Testis (tissue), 3 donors: Measurements from ENCODE around the gene PRTFDC1. TPM values are rescaled to one million over a fixed set of nuclear protein-coding genes. Genes with fewer than 3 reads are reported as not detected.

Source experiments
- DNase-seq: peaks from one replicate; pipeline ENCODE4 v3.0.0-alpha.2; 2019
- H3K27ac ChIP-seq, 2 donors: fragments of 200-600 bp; sonication (generic); one replicate each; pipeline ENCODE4 v1.5.1; 2019
- H3K27me3 ChIP-seq: fragments of 200-600 bp; sonication (generic); one replicate; pipeline ENCODE4 v1.5.1; 2019
- H3K36me3 ChIP-seq: fragments of 200-600 bp; sonication (generic); one replicate; pipeline ENCODE4 v1.5.1; 2017; ENCODE audit warnings: low read depth; ENCODE audit errors: missing control alignments
- H3K4me1 ChIP-seq: fragments of 200-600 bp; sonication (generic); one replicate; pipeline ENCODE4 v1.5.1; 2019
- H3K4me3 ChIP-seq, 2 donors: fragments of 200-600 bp; sonication (generic); one replicate each; pipeline ENCODE4 v1.5.1; 2017 to 2019
- H3K9me3 ChIP-seq: fragments of 200-600 bp; sonication (generic); one replicate; pipeline ENCODE4 v1.5.1; 2017
- CTCF ChIP-seq, 3 experiments: fragments of 450-650 bp in 2 of 3; fragments of 200-600 bp in 1 of 3; sonication (generic) in 1 of 3; IDR thresholded peaks; one replicate each; pipeline ENCODE4 v1.5.1; 2016 to 2019; ENCODE audit warnings: antibody characterized with exemption in 3 of 3, mild to moderate bottlenecking in 2 of 3, moderate library complexity in 1 of 3
- POLR2A ChIP-seq: fragments of 450-650 bp; IDR thresholded peaks from one replicate; pipeline ENCODE4 v1.6.1; 2017; ENCODE audit warnings: antibody characterized with exemption, mild to moderate bottlenecking, moderate library complexity
- WGBS, 2 donors: methylation state at CpG; one replicate each; pipeline ENCODE4 v1.1.5; 2018; 5-methylcytosine and 5-hydroxymethylcytosine counted together
- intact Hi-C: fragments of 100-400 bp; cut with DNase I; formaldehyde crosslinking; loops from one replicate; pipeline ENCODE4 v1.15.1; 2023; ENCODE audit warnings: low total_unique reads
- polyA plus RNA-seq: library from polyadenylated mRNA; stranded (reverse); fragments of 350-450 nt; fragmentation: Illumina TruSeq; extraction: RNeasy Lipid Tissue Mini Kit (QIAGEN cat#74804); gene quantifications from one replicate; pipeline ENCODE4 v1.2.3, GENCODE V29; 2014; ENCODE audit warnings: low read depth, low replicate concordance; ENCODE audit not compliant: insufficient read depth
- total RNA-seq, 2 donors: library from RNA; depleted of rRNA; stranded (reverse); fragments of >200 nt; gene quantifications; one replicate each; pipeline ENCODE4 v1.2.3, GENCODE V29; 2016

Gene PRTFDC1
- total and polyA plus RNA-seq, 3 donors from 2014 or later, result 1.2 to 3.5 (median 2.7) TPM

GRCh38 chr10:24983946-24984345 lies 31.5 kb upstream of the PRTFDC1 start:
- Histone ChIP-seq H3K9me3 (no peaks in the 10 kb centered on the region), H3K27ac (no peak overlapping the region), H3K27me3 (no peaks in the 10 kb centered on the region), H3K4me1 (no peaks in the 10 kb centered on the region), H3K36me3 (no peaks in the 10 kb centered on the region), H3K4me3 (no peak overlapping the region)
- WGBS, 2 donors, result 67 to 85% methylated on average over 3 of the region's 3 CpGs
- TF ChIP-seq POLR2A (no peak), CTCF (IDR thresholded peaks at IDR 0.05) (no peak)
- intact Hi-C loops, result no loop called here
- DNase-seq, result no peak

GRCh38 chr10:24983130-24983529 lies 30.7 kb upstream of the PRTFDC1 start:
- Histone ChIP-seq H3K4me1 (no peaks in the 10 kb centered on the region), H3K27me3 (no peaks in the 10 kb centered on the region), H3K9me3 (no peaks in the 10 kb centered on the region), H3K36me3 (no peaks in the 10 kb centered on the region), H3K27ac (no peak overlapping the region), H3K4me3 (no peak overlapping the region)
- 98 to 99% methylated on average over 4 of the region's 4 CpGs for WGBS, 2 donors
- no peak for DNase-seq
- intact Hi-C loops, result no loop called here
- TF ChIP-seq CTCF (IDR thresholded peaks at IDR 0.05) (no peak), POLR2A (no peak)

GRCh38 chr10:24982319-24983112 lies 30.1 kb upstream of the PRTFDC1 start:
- no peaks in the 10 kb centered on the region for H3K4me1 ChIP-seq
- H3K27ac ChIP-seq, result no peak overlapping the region
- H3K36me3 ChIP-seq, result no peaks in the 10 kb centered on the region
- DNase-seq, result no peak
- intact Hi-C loops, result no loop called here
- H3K27me3 ChIP-seq, result no peaks in the 10 kb centered on the region
- H3K4me3 ChIP-seq, result no peak overlapping the region
- TF ChIP-seq CTCF (IDR thresholded peaks at IDR 0.05), result no peak
- no peak for TF ChIP-seq POLR2A
- WGBS, 2 donors, result 83 to 88% methylated on average over 1 of the region's 1 CpG
- H3K9me3 ChIP-seq, result no peaks in the 10 kb centered on the region

GRCh38 chr10:24981161-24981710 lies 28.8 kb upstream of the PRTFDC1 start:
- no peaks in the 10 kb centered on the region for H3K4me1 ChIP-seq
- TF ChIP-seq POLR2A, result no peak
- TF ChIP-seq CTCF (IDR thresholded peaks at IDR 0.05), result no peak
- WGBS, 2 donors, result 87% methylated on average over 5 of the region's 5 CpGs
- no peaks in the 10 kb centered on the region for H3K27me3 ChIP-seq
- H3K9me3 ChIP-seq, result no peaks in the 10 kb centered on the region
- intact Hi-C loops, result no loop called here
- DNase-seq, result no peak
- H3K4me3 ChIP-seq, result no peak overlapping the region
- H3K27ac ChIP-seq, result no peak overlapping the region
- H3K36me3 ChIP-seq, result no peaks in the 10 kb centered on the region

- no peak for TF ChIP-seq POLR2A
- TF ChIP-seq CTCF (IDR thresholded peaks at IDR 0.05), result no peak
- intact Hi-C loops, result no loop called here
- no peak for DNase-seq
- H3K36me3 ChIP-seq, result no peaks in the 10 kb centered on the region
- no peaks in the 10 kb centered on the region for H3K4me1 ChIP-seq
- H3K9me3 ChIP-seq, result no peaks in the 10 kb centered on the region
- no peak overlapping the region for H3K4me3 ChIP-seq
- H3K27ac ChIP-seq, result no peak overlapping the region
- no peaks in the 10 kb centered on the region for H3K27me3 ChIP-seq
- 88 to 90% methylated on average over 4 of the region's 4 CpGs for WGBS, 2 donors
Observed at GRCh38 chr10:24979685-24980084, 27.3 kb upstream of the PRTFDC1 start.
